ENCODE measurements around the gene HSPA2. TPM values are rescaled to one million over a fixed set of nuclear protein-coding genes. Genes with fewer than 3 reads are reported as not detected.
"Not testable (repeated sequence)": the region's sequence is repeated elsewhere in the genome, so short reads cannot be mapped to it uniquely, and the experiment has no call there.

HSPA2 gene
- total and polyA plus RNA-seq, 2 of the 13 experiments (the other 11 are each of a cell fraction or from before 2014, with no cell fraction given) = 0.15 to 0.27 TPM

- TF ChIP-seq TCF7L2 (IDR thresholded peaks at IDR 0.05; ENCODE audit: low read depth, low read length) = no peak
- TF ChIP-seq ZBTB1 (CRISPR knock-in tag; IDR thresholded peaks at IDR 0.05; ENCODE audit: borderline replicate concordance) = no peak
- no peak for TF ChIP-seq SALL2 (CRISPR knock-in tag; IDR thresholded peaks at IDR 0.05)
- no peak for TF ChIP-seq GMEB2 (CRISPR knock-in tag; IDR thresholded peaks at IDR 0.05; ENCODE audit: low read depth)
- TF ChIP-seq FIP1L1 (IDR thresholded peaks at IDR 0.05; ENCODE audit: borderline replicate concordance, insufficient read depth, low read depth, low read length) = no peak
These were observed 16.0 kb downstream of the HSPA2 start (continued) for GRCh38 chr14:64556526-64556925.

- H3K4me3 ChIP-seq (replicated peaks in 1 of 3; ENCODE audit: insufficient read depth in 1 of 3, low read depth in 2 of 3, low read length in 3 of 3); H3K9me3 ChIP-seq (ENCODE audit: low read length); H3K4me2 ChIP-seq (ENCODE audit: low read depth, low read length); H3K9ac ChIP-seq (ENCODE audit: insufficient read depth, low read depth, low read length); H3K36me3 ChIP-seq (replicated peaks in 1 of 2; ENCODE audit: control insufficient read depth in 1 of 2, insufficient read depth in 2 of 2, low read length in 2 of 2); ATAC-seq; H3K4me1 ChIP-seq (ENCODE audit: insufficient read depth, low read length); H2AFZ ChIP-seq (ENCODE audit: low read length); FAIRE-seq; in situ Hi-C loops (cut with HindIII; ENCODE audit: extremely low pct_ligation_motif_present, low pct_unique_long_range_greater_than_20kb); H3K27ac ChIP-seq (ENCODE audit: extremely low read length, insufficient read depth, low read length); H3K79me2 ChIP-seq (ENCODE audit: insufficient read depth, low read length); intact Hi-C loops (cut with micrococcal nuclease; ENCODE audit: unreplicated experiment); DNase-seq (ENCODE audit: low spot score); CTCF ChIA-PET (ENCODE audit: low intra/inter-chr PET ratio, low total read pairs); BruUV-seq (replicated peaks); H4K20me1 ChIP-seq (ENCODE audit: insufficient read depth, low read length); POLR2A ChIA-PET: not testable (repeated sequence)
- peaks cover 0 to 15% of the 10 kb centered on the region in 2 experiments; a peak in 2 of 5 replicates for H3K27me3 ChIP-seq (ENCODE audit: control insufficient read depth in 1 of 2, insufficient read depth in 2 of 2, low read length in 2 of 2)
- WGBS (ENCODE audit: low lambda C conversion rate) = 55% methylated on average over 2 of the region's 2 CpGs
- 0 out of 2 replicates have a peak, but pooled peaks have one; percentile 15 for TF ChIP-seq ZNF121 (CRISPR knock-in tag; IDR thresholded peaks at IDR 0.05)
These were observed 17.7 kb downstream of the HSPA2 start for GRCh38 chr14:64558216-64558615.
